ENCODE data around the gene PCK2.
A peak's percentile ranks its signal among the peaks of the same experiment; 100 is the strongest.
"Not testable (repeated sequence)": the region's sequence is repeated elsewhere in the genome, so short reads cannot be mapped to it uniquely, and the experiment has no call there.

Gene PCK2

GRCh38 chr14:24098229-24098926 is 4.3 kb downstream of the PCK2 start:
- DNase-seq: no peak

DNA sequence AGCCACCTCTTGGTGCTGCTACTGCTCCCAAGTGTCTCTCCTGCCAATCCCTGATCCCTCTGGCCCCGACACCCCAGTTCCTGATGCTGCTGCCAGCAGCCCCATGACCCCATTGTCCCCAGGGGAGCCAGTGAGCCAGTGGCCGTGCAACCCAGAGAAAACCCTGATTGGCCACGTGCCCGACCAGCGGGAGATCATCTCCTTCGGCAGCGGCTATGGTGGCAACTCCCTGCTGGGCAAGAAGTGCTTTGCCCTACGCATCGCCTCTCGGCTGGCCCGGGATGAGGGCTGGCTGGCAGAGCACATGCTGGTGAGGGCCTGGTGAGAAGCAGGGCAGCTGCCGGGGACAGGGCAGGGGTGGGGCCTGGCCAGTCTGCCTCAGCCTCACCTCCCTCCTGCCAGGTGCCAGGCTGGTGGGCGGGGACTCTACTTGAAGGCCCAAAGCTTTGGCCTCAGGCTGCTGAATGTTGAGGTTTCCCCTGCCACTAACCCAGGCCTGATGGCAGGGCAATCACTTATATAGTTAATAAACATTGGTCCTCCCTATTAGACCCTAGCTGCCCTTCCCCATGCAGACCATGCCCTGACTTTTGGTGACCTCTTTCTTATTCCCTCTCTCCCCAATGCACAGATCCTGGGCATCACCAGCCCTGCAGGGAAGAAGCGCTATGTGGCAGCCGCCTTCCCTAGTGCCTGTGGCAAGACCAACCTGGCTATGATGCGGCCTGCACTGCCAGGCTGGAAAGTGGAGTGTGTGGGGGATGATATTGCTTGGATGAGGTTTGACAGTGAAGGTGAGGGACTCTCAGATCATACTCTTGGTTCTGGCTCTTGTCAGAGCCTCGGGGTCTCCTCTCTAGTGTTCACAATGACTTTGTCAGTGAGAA is 5.1 kb downstream of the PCK2 start:
- DNase-seq: peak; percentile 8

DNA sequence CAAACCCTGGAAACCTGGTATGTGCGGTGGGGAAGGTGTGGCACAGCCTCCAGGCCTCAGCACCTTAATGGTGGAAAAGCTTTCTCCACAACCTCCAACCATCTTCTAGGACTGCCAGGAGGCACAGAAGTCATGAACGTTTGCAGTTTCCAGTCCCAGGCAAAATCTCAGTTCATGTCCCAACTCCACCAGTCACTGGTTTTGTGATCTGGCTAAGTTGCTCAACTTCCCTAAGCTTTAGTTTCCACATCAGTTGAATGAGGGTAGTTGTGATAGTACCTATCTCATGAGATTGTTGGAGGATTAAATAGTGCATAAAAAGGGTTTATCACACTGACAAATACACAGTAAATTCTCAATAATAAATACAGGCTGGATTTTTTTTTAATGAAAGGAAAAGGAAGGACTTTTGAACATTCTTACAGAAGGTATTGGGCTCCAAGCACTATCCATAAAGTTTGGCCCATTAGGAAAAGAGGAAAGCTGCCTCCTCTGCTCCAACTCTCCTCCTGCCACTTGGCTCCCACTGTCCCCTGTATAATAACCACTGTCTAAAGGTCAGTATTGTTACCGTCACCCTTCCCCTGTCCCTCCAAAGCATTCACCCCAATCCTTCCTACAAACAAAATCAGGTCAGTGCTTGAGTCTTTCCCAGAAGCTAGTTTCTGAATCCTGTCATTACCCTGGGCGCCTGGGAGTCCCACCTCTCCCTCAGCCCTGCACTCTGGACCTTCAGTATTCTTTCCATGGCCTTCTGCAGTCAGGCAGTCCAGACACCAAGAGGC is 6.3 kb downstream of the PCK2 start:
- DNase-seq: no peak

- DNase-seq: no peak
These were observed 6.9 kb downstream of the PCK2 start for GRCh38 chr14:24100982-24101494.

GRCh38 chr14:24102357-24103048 is 8.4 kb downstream of the PCK2 start:
- no peak for DNase-seq

DNA sequence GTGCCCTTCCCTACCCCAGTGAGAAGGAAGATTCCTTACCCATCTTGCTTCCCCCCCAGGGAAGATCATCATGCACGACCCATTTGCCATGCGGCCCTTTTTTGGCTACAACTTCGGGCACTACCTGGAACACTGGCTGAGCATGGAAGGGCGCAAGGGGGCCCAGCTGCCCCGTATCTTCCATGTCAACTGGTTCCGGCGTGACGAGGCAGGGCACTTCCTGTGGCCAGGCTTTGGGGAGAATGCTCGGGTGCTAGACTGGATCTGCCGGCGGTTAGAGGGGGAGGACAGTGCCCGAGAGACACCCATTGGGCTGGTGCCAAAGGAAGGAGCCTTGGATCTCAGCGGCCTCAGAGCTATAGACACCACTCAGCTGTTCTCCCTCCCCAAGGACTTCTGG is 9.3 kb downstream of the PCK2 start:
- no peak for DNase-seq

- DNase-seq: not testable (repeated sequence)
These were observed 11.6 kb downstream of the PCK2 start for GRCh38 chr14:24105609-24106239.

GRCh38 chr14:24106672-24107271 is 12.7 kb downstream of the PCK2 start:
- DNase-seq: no peak

- DNase-seq: no peak
These were observed 14.3 kb downstream of the PCK2 start for GRCh38 chr14:24108336-24108874.

GRCh38 chr14:24110060-24110459 is 15.9 kb downstream of the PCK2 start:
- DNase-seq: peak; percentile 28

- DNase-seq: no peak
These were observed 16.4 kb downstream of the PCK2 start for GRCh38 chr14:24110523-24110922.

DNA sequence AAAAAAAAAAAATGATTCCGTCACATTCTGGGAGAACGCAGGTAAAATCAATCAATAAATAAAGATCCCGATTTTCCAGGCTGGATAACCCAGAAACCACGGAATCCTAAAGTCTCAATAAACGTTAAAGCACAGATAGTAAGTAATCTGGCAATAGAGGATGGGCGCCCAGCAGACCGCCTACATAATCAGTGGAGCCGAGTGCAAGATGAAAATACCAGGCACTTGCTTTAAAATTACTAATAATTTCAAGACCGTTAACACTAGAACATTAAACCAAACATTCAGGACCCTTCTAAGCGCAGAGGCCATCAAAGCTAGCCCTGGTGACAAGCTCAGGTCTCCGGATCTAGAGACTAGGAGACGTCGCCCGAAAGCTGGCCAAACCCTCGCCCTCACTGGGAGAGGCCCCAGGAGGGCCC is 19.3 kb downstream of the PCK2 start:
- DNase-seq: no peak

DNA sequence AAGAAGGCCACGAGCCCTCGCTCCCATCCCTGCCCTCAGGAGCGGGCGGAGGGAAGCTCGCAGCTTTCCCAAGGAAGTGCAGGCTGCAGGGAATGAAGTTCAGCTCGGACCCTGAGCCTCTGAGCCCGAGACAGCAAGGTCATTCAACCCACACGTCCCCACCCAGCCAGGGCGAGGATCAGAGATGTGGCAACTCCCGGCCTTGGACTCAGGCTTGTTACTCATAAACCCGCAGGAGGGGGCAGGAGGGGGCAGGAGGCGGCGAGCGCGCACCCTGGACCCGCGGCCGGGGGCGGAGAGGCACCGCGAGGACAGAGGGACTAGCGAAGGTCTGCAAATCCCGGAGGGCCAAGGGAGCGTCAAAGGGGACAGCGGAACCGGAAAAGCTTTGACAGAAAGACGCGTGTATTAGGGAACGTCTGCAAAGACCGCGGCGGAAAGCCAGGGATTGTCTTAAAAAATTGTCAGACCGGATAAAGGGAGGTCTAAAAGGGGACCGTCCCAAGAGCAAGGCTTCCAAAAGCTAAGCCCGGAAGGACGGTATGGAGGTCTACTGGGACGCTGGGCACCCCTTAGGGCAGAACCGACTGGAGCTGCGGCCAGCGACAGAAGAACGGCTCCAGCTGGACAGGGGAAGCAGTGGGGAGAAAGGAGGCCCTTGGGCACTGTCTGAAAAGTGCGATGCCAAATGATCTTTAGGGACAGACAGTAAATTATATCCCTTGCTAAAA is 19.9 kb downstream of the PCK2 start:
- DNase-seq: peak; percentile 83

DNA sequence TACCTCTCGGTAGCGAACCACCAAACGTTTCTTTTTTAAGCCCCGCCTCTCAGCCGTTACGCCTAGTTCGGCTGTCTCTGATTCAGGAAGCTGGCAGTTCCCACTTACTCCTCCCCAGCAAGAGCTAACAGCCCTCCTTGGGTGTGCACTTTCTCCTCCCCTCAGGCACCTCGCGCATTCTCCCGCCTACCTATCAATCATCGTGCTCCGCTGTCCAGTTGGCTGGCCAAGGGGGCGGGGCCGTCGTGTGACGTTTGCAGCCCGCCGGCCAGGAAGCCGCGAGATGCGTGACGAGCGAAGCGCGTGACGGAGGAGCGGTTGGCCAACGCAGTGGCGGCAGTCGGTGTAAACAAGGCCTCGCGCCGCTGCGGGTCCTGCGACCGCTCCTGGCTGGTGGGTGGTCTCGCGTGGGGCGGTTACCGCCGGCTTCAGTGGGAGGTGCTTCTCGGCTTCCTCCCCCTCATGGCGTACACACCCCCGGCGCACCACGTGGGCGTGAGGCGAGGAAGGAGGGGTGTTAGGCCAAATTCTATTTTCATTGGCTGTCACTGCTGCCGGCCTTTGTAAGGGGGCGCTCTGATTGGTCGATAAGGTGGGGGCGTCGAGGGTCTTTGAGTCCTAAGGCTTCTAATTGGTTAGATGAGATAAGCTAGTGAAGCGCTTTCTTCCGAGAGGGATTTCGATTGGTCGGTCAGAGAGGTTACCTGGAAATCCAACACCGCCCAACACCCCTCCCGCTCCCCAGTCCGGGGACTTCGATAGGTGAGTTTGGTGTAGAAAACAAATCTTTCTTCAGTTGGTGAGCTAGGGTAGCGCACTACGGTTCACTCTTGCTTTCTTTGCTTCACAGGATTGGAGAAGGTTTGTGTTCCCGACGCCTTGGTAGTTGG is 20.7 kb downstream of the PCK2 start, which contains the start of the genes DCAF11 and NRL:
TSS of gene DCAF11 (plus strand) at position 246 of the 890 bp plus-strand sequence. CDS start 818 bp downstream, outside the sequence.
TSS of gene NRL (minus strand) at position 418 of the 890 bp plus-strand sequence. CDS start 32,101 bp downstream, outside the sequence.
- DNase-seq: peak; percentile 96

GRCh38 chr14:24115422-24116127 is 21.5 kb downstream of the PCK2 start:
- no peak for DNase-seq

- no peak for DNase-seq
These were observed 22.2 kb downstream of the PCK2 start for GRCh38 chr14:24116128-24116814.

- DNase-seq: no peak
These were observed 23.1 kb downstream of the PCK2 start for GRCh38 chr14:24117179-24117578.

- no peak for DNase-seq
These were observed 25.6 kb downstream of the PCK2 start for GRCh38 chr14:24119691-24120090.
